Measurements from ENCODE around the gene DERL2. TPM values are rescaled to one million over a fixed set of nuclear protein-coding genes. Genes with fewer than 3 reads are reported as not detected.

DERL2 gene
- total and polyA plus RNA-seq, 3 donors from 2014 or later: 70.8 to 159 (median 97.0) TPM

Other genes with a start within 250 kb of the DERL2 start
- 10 to 100 TPM; 33.1 to 47.4 TPM for gene RABEP1, start 203.9 kb downstream of the DERL2 start, total RNA-seq
- gene RABEP1, start 203.9 kb downstream of the DERL2 start, polyA plus RNA-seq (ENCODE audit: insufficient read depth, low read depth, low replicate concordance): 23.2 TPM
- 100 to 1,000 TPM; 196 to 234 TPM for gene NUP88, start 66.5 kb downstream of the DERL2 start, total RNA-seq
- 211 TPM for gene NUP88, start 66.5 kb downstream of the DERL2 start, polyA plus RNA-seq (ENCODE audit: insufficient read depth, low read depth, low replicate concordance)
- 10 to 100 TPM; 52.1 to 60.0 TPM for gene RPAIN, start 66.0 kb downstream of the DERL2 start, total RNA-seq
- gene RPAIN, start 66.0 kb downstream of the DERL2 start, polyA plus RNA-seq (ENCODE audit: insufficient read depth, low read depth, low replicate concordance): 35.8 TPM
- gene C1QBP, start 47.0 kb downstream of the DERL2 start, total RNA-seq: 100 to 1,000 TPM; 120 to 151 TPM
- 133 TPM for gene C1QBP, start 47.0 kb downstream of the DERL2 start, polyA plus RNA-seq (ENCODE audit: insufficient read depth, low read depth, low replicate concordance)
- 10 to 100 TPM; 17.6 to 18.0 TPM for gene DHX33, start 17.2 kb downstream of the DERL2 start, total RNA-seq
- 12.7 TPM for gene DHX33, start 17.2 kb downstream of the DERL2 start, polyA plus RNA-seq (ENCODE audit: insufficient read depth, low read depth, low replicate concordance)
- gene MIS12, start 388 bp upstream of the DERL2 start, total RNA-seq: 10 to 100 TPM; 12.9 to 24.5 TPM
- 20.8 TPM for gene MIS12, start 388 bp upstream of the DERL2 start, polyA plus RNA-seq (ENCODE audit: insufficient read depth, low read depth, low replicate concordance)
- 10 to 100 TPM; 35.4 to 68.5 TPM for gene NLRP1, start 98.3 kb upstream of the DERL2 start, total RNA-seq
- gene NLRP1, start 98.3 kb upstream of the DERL2 start, polyA plus RNA-seq (ENCODE audit: insufficient read depth, low read depth, low replicate concordance): 39.0 TPM